Amygdala (tissue), 56 donors: ENCODE results near the gene DBP.
"Not testable (repeated sequence)": the region's sequence is repeated elsewhere in the genome, so short reads cannot be mapped to it uniquely, and the experiment has no call there.

Source experiments
- DNase-seq, 56 donors: peaks; one replicate each; lab custom pipeline; 2025; lab: John Stamatoyannopoulos, UW

The DBP gene

DNA sequence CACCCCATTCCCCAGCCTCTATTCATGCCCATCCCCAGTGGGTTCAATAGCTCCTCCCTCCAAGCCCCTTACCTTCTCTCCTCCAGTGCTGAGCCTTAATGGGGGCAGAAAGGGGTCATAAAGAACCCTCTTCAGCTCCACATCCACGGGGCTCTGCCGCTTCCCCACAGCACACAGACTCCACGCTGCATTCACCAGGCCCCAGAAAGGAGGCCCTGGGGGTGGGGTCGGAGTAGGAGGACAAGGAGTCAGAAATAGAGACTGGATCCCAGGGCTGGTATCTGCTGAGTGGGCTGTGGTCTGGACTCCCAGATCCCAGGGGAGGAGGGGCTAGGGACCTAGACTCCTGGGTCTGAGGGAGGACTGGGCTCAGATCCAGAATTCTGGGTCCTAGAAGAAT, 7.2 kb upstream of the DBP start:
- peak in 2 of 56 donors; percentile 32 to 50 for DNase-seq

DNA sequence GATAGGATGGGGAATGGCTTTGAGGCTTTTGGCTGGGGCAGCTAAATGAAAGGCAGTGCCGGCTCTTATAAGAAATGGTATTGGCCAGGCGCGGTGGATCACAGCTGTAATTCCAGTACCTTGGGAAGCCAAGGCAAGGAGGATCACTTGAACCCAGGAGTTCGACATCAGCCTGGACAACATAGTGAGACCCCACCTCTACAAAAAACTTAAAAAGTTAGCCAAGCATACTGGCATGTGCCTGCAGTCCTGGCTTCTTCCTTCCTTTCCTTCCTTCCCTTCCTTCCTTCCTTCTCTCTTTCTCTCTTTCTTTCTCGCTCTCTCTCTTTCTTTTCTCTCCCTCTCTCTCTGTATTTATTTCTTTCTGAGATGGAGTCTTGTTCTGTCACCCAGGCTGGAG, 5.7 kb upstream of the DBP start:
- no peak for DNase-seq

DNA sequence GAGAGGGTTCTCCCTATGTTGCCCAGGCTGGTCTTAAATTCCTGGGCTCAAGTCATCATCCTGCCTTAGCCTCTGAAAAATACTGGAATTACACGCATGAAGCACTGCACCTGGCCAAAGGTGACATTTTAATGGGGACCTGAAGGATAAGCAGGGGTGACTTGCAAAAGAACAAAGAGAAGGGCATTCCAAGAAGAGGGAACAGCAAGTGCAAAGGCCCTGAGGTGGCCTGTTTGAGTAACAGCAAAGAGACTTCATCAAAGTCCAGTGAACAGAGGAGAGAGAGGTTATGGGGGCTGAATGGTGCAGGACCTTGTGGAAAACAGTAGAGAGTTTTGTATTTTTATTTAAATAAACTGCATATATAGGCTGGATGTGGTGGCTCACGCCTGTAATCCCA, 4.7 kb upstream of the DBP start:
- DNase-seq = no peak

DNA sequence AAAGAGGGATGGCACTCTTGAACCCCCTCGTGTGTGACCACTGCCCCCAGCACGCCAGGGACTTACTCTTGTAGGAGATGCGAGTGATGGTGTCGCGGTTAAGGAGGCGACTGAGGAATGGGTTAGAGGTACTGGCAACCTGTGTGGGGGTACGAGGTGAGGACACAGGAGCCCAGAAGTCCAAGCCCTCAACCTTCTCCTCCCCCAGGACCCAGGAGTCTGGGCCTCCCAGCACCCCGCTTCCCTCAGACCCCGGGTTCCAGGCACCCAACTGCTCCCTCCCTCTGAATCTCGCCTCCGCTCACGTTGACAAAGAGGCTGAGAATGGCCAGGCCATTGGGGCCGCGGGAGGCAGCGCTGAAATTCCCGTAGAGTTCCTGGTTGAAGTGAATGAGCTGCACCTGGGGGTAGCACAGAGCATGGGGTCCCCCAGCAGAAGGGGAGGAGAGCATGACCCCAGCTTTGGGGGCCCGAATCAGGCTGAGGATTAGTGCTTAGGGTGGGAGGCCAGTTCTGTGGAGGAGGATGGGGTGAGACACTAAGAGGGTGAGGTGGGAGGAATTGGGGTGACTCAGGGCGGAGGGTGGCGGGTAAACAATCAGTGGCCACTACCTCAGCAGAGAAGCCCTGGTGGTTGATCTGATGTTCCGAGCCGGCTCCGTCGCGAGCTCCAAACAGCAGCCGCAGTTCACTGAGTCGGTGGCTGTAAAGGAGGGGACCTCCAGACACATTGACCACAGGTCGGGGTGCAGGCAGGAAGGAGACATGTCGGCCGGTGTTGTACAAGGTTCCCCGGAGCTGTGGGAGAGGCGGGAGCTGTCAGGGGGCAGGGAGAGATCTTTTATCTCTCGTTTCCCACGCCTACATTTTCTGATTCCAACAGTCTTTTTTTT, 2.5 kb upstream of the DBP start:
- no peak for DNase-seq

DNA sequence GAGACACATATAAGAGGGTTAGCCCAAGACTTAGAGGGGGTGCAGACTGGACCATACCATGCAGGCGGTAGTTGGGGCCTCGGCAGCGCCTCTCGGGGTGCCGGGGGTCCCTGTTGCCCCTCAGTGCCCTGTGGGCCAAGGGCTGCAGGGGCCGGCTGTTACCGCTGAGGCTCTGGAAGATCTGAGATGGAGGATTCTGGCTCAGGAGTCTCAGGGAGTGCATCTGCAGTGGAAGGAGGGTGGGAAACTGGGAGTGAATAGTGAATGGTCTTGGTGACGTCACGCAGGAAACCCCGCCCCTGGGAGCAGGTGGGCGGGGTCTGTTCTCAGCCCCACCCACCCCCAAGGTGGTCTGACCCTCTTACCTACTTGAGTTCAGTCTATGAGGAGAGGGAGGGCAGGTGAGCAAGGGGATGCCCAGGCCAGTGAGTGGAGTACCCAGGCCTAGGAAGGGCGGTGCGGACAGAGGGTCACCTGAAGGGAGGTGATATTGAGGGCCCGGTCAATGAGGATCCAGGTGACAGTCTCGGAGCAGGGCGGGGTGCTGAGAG, 1.7 kb upstream of the DBP start:
- peak in 10 of 56 donors; percentile 23 to 61 (median 30) for DNase-seq

DNA sequence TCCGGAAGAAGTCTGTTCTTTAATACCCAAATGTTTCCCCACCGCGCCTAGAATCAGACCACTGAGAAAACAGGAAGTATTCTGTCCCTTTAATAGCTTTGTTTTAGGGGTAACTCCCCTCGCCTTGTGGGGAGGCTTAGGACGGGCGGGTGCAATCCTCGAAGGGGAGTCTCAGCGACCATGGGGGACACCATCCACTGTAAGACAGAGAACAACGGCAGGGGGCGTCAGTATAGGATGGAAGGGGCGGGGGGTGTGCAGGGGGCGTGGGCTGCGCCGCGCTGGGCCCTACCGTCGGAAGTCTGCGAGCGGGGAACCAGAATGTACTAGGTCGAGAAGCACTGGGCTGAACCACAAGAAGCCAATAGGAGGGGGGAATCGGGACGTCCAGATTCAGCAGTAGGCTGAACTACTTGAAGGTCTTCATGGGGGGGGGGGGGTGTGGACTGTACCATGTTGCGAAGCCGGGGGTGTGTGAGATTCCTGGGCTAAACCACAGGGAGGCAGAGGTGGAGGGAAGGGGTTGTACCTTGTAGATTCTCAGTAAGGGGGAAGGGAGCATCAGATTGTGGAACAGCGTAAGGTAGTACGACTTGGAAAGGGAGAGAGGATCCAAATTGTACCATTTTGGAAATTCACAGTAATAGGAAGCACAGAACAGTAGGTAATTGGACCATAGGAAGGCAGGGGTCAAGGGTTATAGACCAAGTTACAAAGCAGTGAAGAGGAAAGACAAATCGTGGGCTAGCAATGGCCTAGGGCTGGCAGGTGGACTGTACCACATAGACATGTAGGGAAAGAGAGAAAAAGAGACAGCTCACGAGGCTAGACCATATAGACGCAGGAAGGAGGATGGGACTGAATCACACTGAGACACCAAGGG, 1.0 kb upstream of the DBP start:
- peak in 55 of 56 donors; percentile 42 to 95 (median 83) for DNase-seq

DNA sequence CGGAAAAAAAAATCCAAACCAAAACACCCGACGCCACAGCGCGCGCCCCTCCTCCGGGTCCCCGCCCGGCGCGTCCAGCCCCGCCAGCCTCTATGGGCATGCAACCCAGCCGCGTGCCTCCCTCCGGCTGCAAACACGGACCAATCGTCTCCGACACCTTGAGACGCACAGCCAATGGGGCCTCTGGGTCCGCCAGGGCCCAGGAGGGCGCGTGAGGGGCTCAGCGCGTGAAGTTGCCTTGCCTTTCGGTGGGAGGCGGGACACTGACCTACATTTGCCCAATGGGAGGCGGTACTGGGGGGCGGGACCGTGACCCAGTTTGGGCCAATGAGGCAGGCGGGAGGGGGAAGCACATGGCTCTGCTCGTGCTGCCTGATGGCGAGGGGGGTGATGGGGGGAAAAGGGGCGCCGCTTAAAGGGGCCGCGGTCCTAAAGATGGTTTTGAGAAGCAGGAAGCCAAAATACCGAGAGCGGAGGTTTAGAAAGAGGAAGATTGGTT, 319 bp upstream of the DBP start:
- peak; percentile 48 to 100 (median 99) for DNase-seq

DNA sequence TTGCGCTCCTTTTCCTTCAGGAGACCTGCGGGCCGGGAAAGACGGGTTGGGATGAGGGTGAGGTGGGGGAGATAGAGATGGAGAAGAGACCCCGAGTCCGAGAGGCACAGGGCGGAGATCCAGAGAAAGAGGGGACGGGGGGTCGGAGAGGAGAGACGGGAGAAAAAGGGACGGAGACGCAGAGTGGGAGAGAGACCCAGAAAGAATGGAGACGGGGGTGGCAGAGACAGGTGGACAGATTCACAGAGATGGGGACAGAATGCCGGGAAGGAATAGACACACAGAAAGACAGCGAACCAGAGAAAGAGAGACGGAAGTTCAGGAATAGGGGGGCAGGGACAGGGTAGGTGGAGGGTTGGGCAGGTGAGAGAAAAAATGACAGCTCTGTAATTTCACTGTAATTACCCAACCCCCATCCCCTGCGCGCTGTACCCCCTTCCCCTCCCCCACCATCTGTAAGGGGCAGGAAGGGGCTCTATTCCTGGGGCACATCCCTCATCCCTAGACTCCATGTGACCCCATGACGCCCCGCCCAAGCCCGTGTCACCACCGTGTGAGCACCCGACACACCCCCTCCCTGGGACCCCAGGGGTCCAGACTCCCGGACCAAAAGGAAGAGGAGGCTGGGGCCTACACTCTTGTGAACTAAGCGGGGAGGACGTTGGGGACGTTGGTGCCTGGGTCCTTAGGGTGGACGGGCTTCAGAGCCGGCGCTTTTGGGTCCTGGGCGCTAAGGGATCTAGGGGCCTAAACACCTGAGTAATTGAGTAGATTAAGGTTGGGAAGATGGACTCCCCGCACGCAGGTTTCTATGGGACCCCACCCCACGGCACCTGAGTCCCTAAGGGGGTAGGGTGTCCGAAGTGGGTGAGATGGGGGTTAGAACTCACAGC, 967 bp downstream of the DBP start:
- peak in 24 of 56 donors; percentile 12 to 68 (median 40) for DNase-seq

DNA sequence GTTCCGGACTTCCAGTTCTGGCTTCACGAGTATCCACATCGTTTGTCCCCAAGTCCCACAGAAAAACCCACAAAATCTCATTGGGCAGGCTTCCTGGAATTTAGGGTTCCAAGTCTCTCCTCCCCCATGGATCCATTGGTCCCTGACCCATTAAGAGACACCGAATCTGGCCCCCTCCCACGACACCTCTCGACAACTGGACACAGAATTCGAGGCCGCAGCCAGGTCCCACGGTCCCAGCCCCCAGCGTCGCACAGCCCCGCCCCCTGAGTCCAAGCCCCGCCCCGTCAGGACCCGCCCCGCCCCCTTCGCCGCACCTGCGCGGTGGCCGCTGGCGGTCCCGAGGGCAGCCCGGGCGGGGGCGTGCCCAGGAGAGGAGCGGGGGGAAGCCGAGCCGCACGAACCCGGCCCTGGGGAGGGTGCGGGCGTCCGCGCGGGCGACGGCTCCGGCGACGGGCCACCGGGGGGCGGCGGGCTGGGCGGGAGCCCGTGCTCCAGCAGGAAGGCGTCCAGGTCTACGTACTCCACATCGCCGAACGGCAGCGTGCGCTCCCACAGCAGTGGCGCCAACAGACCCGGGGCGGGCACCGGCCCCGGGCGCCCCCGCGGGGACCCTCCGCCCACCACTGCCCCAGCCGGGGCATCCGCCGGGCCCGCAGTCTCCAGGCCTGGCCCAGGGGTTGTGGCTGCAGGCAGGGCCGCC, 1.8 kb downstream of the DBP start:
- peak in 34 of 56 donors; percentile 19 to 78 (median 50) for DNase-seq

DNA sequence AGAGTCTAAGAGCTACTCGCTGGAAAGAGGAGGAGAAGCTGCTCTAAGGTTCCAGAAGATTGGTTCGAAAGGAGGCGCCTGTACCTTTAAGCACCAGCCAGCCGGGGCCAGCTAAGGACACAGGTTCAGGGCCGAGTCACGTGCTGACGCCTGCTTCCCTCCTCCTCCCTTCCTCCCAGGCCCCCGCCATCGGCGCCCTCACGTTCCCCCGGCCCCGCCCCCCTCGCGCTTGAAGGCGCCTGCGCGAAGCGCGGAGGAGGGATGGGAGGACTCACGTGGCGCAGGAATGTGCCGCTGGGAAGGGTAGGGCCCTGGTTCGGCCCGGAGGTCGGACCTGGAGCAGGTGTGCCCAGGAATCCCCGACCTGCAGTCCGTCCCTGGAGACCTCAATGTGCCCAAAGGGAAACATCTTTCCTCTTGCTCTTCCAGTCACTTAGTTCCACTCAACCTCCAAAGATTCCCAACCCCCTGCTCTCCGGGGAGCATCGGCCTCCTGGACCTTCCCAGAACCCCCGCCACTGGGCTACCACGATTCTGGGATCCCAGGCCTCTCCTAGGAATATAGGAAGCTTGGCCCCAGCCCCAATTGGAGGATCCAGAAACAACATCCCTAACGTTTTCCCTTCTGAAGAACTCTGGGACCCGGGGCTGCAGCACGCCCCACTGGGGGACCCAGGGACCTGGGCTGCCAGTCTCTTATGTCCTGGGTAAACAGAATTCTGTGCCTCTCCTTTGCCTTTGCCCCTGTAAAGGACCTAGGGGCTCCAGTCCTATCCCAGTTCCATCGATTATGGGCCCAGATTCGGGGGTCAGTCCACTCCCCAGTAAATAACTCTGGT, 2.5 kb downstream of the DBP start:
- peak in 55 of 56 donors; percentile 61 to 94 (median 86) for DNase-seq

DNA sequence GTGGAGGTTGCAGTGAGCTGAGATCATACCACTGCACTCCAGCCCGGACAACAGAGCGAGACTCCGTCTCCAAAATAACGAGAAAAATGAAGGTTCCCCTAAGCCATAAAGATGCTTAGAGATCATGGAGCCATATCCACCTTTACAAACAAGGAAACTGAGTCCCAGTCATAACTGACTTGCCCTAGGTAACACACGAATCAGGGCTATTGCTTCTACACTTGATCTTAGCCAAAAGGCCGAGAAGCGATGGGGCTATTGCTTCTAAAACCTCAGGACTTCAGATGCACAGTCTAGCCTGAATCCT, 3.2 kb downstream of the DBP start:
- no peak for DNase-seq

DNA sequence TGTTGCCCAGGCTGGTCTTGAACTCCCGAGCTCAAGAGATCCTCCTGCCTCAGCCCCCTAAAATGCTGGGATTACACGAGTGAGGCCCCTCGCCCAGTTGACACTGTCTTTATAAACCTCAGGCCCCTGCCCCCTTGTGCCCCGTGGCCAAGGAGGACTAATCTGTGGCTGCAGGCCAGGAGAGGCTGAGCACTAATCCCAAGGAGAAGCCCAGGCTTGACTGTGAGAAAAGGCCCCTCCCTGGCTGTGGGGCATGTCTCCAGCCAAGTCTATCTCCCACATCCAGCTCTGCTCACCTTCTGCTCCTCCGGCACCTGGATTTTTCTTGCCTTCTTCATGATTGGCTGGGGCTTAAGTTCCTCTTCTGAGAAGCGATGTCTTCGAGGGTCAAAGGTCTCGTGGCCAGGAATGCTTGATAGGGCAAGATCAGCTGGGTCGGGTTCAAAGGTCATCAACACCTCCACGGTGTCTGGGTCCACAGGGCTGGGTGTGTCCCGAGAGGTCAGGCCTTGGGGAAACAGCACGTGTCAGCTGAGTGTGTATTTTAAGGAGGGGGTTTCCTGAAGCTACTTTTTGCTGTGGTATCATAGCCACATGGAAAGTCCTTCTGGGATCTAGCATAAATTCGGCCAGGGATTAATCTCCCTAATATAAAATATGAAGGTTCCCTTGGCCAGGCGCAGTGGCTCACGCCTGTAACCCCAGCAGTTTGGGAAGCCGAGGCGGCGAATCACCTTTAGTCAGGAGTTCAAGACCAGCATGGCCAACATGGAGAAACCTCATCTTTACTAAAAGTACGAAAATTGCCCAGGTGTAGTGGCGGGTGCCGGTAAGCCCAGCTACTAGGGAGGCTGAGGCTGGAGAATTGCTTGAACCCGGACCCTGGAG, 3.8 kb downstream of the DBP start:
- DNase-seq = no peak

DNA sequence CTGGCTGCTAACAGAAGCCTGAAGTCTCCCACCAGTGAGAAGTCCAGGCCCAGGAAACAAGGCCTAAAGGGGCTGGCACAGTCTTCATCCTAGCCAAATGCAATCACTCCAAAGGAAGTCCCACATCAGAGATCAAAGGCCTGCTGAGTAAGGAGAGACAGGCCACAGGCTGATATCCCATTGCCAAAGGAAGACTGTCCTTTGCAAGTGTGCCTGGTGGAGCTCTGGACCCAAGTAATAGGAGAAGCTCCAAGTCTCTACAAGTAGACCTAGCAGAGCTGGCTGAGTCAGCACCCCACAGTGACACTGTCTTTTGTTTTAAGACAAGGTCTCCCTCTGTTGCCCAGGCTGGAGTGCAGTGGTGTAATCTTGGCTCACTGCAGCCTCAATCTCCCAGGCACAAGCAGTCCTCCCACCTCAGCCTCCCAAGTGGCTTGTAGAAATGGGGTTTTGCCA, 4.5 kb downstream of the DBP start:
- DNase-seq = no peak

DNA sequence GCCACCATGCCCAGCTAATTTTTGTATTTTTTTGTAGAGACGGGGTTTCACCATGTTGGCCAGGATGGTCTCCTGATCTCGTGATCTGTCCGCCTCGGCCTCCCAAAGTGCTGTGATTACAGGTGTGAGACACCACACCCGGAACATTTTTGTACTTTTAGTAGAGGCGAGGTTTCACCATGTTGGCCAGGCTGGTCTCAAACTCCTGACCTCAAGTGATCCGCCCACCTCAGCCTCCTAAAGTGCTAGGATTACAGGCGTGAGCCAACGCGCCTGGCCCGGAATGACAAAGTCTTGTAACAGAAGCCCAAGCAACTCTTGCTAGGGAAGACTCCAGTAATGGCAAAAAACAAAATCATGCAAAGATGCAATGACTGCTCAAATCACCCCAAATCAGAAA, 4.9 kb downstream of the DBP start:
- DNase-seq = not testable (repeated sequence)

DNA sequence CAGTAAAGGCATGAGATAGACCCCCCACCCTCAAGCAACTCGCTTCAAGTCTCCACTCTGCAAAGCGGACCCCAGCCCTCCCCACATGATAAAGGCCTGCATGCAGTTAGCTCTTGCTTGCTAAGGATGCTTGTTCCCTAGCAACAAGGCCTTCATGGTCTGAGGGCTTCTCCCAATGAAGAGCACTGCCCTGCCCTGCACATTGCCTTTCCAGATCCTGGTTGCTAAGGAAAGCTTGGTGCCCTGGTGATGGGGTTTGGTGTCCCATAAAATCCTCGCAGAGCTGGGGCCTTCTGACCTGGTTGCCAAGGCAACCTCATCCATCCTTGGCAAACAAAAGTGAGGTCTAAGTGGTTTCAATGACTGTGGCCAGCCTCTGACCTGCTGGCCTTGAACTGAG, 6.0 kb downstream of the DBP start:
- no peak for DNase-seq

DNA sequence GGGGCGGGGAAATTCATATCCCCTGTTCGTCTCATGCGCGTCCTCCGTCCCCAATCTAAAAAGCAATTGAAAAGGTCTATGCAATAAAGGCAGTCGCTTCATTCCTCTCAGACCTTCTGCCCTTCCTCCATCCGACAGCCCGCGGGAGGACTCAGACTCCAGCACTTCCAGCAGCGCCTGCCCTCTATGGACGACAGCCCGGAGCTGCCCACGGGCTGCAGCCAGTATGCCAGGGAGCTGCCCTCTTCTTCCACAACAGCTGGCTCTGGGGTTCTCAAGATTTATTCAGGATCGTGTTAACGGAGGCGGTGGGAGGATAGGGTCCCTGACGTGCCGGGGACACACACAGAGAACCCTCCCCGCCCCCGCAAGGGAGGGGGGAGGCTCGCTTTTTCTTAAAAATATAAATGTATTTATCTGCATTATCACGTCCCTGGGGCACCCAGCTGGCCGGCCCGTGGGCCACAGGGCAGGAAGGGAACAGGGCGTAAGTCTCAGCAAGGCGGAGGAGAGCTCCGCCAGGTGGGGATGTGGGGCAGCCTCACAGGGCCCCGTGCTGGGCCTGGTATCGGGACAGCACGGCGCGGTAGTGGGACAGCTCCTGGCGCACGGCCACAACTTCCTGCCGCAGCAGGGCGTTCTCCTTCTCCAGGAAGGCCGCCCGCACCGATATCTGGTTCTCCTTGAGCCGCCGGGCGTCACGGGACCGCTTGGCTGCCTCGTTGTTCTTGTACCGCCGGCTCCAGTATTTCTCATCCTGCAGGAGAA, 6.7 kb downstream of the DBP start:
- peak in 14 of 56 donors; percentile 17 to 66 (median 46) for DNase-seq
